Hepatocyte (in vitro differentiated cells): ENCODE data around the gene ANKRD33. TPM values are rescaled to one million over a fixed set of nuclear protein-coding genes. Genes with fewer than 3 reads are reported as not detected.
"Not testable (repeated sequence)": the region's sequence is repeated elsewhere in the genome, so short reads cannot be mapped to it uniquely, and the experiment has no call there.

ENCODE experiments used
- DNase-seq: peaks from one replicate; pipeline ENCODE4 v3.0.0-alpha.2; 2016; ENCODE audit warnings: low spot score
- H2AFZ ChIP-seq: fragments of 200-600 bp; sonication (generic); 2 replicates; pipeline ENCODE4 v1.6.0; 2016; ENCODE audit warnings: antibody characterized with exemption, mild to moderate bottlenecking
- H3K27ac ChIP-seq: fragments of 200-600 bp; sonication (generic); 2 replicates; pipeline ENCODE4 v1.5.1; 2016; ENCODE audit warnings: mild to moderate bottlenecking
- H3K27me3 ChIP-seq: fragments of 200-600 bp; sonication (generic); 2 replicates; pipeline ENCODE4 v1.6.1; 2016
- H3K36me3 ChIP-seq: fragments of 200-600 bp; sonication (generic); replicated peaks from 2 replicates; pipeline ENCODE4 v1.5.1; 2016; ENCODE audit warnings: low read depth; ENCODE audit not compliant: insufficient read depth
- H3K4me1 ChIP-seq: fragments of 200-600 bp; sonication (generic); 2 replicates; pipeline ENCODE4 v1.5.1; 2016; ENCODE audit warnings: mild to moderate bottlenecking, moderate library complexity; ENCODE audit not compliant: insufficient read depth
- H3K4me2 ChIP-seq: fragments of 200-600 bp; sonication (generic); 2 replicates; pipeline ENCODE4 v1.6.0; 2016
- H3K4me3 ChIP-seq: fragments of 200-600 bp; sonication (generic); 2 replicates; pipeline ENCODE4 v1.5.1; 2016; ENCODE audit warnings: mild to moderate bottlenecking
- H3K79me2 ChIP-seq: fragments of 200-600 bp; sonication (generic); 2 replicates; pipeline ENCODE4 v1.6.0; 2017; ENCODE audit warnings: mild to moderate bottlenecking
- H3K9me2 ChIP-seq: fragments of 200-600 bp; sonication (generic); replicated peaks from 2 replicates; pipeline ENCODE4 v1.6.0; 2017; ENCODE audit warnings: mild to moderate bottlenecking; ENCODE audit not compliant: insufficient read depth
- H3K9me3 ChIP-seq: fragments of 200-600 bp; sonication (generic); 2 replicates; pipeline ENCODE4 v1.5.1; 2016; ENCODE audit warnings: low read depth, mild to moderate bottlenecking
- H4K20me1 ChIP-seq: fragments of 200-600 bp; sonication (generic); 2 replicates; pipeline ENCODE4 v1.6.0; 2016; ENCODE audit warnings: mild to moderate bottlenecking; ENCODE audit not compliant: insufficient read depth, poor library complexity, severe bottlenecking
- EZH2 ChIP-seq: fragments of 200-600 bp; sonication (generic); IDR thresholded peaks from 2 replicates; pipeline ENCODE4 v1.6.1; 2016; ENCODE audit warnings: antibody characterized with exemption, mild to moderate bottlenecking, borderline replicate concordance
- EZH2phosphoT487 ChIP-seq: fragments of 200-600 bp; sonication (generic); IDR thresholded peaks from one replicate; pipeline ENCODE4 v1.6.1; 2018; ENCODE audit warnings: antibody characterized with exemption, mild to moderate bottlenecking, low read depth, moderate library complexity; ENCODE audit not compliant: unreplicated experiment, severe bottlenecking
- WGBS: methylation state at CpG from one replicate; pipeline ENCODE4 v1.1.6; 2016; ENCODE audit warnings: low lambda C conversion rate; ENCODE audit errors: missing lambda C conversion rate; 5-methylcytosine and 5-hydroxymethylcytosine counted together
- polyA plus RNA-seq: library from polyadenylated mRNA; unstranded; fragments of >200 nt; fragmentation: Nextera tagmentation; extraction: Ambion mirVana; gene quantifications from 2 replicates; pipeline ENCODE4 v1.2.1, GENCODE V29; 2016
- total RNA-seq: library from RNA; depleted of rRNA; stranded (reverse); fragments of >200 nt; gene quantifications from 2 replicates; pipeline ENCODE4 v1.2.3, GENCODE V29; 2014
- TF ChIP-seq, protein P1 (sequence below): fragments of 200-600 bp; sonication (generic); IDR thresholded peaks from 2 replicates; pipeline ENCODE4 v1.5.1; 2016; ENCODE audit warnings: antibody characterized with exemption, mild to moderate bottlenecking; ENCODE audit not compliant: poor library complexity

Gene ANKRD33
- total and polyA plus RNA-seq, 2 experiments from 2014 or later: 0.12 TPM; not detected in 1

DNA sequence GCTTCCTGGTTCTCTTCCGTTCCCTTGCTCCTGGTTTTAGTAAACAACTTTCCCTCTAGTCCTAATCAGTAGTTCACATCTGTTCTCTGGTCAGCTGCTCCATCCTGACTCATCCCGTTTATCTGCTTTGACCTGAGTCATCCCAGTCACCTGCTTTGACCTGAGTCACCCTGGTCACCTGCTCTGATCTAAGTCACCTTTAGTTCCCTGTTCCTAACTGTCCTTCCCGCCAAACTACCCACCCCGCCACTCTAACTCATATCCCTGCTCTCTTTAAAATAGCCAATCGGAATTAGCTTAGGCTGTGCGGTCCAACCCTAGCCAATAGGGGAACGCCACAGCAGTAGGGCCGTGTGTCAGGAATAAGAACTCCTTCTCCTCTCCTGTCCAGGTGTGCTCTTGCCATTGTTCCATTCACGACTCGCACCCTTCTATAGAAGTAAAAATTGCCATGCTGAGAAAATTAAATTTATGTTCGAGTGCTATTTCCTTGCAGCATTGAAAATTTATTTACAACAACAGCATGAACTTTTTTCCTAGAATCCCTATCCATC lies 3.1 kb upstream of the ANKRD33 start:
- 77% methylated on average over 11 of the region's 11 CpGs for WGBS
- H3K4me2 ChIP-seq: no peak overlapping the region

DNA sequence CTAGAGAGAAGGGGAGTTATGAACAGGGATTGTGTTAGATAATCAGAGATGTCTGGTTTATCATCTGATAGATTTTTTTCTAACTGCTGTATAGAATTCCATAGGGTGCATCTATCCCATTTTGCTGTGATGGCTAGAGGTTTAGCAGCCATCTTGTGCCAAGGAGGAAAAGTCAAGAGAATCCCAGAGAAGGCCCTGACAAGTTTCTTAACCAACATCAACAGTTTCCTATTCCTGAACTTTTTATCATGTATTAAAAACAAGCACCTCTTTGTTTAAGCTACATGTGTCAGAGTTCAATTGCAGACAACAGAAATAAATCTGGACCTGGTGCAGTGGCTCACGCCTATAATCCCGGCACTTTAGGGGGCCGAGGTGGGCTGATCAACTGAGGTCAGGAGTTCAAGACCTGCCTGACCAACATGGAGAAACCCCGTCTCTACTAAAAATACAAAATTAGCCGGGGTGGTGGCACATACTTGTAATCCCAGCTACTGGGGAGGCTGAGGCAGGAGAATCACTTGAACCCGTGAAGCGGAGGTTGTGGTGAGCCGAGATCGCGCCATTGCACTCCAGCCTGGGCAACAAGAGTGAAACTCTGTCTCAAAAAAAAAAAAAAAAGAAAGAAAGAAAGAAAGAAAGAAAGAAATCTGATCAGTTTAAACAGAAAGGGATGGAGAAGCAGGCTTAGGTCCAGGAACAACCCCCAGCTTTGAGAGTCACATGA lies 2.4 kb upstream of the ANKRD33 start:
- H3K27ac ChIP-seq: peak overlapping the region; percentile 2
- H3K4me1 ChIP-seq, DNase-seq, H3K36me3 ChIP-seq, H3K9me3 ChIP-seq, H3K9me2 ChIP-seq, H2AFZ ChIP-seq, H3K79me2 ChIP-seq, H3K4me2 ChIP-seq, H3K27me3 ChIP-seq, H3K4me3 ChIP-seq, H4K20me1 ChIP-seq: not testable (repeated sequence)
- WGBS: 93% methylated on average over 10 of the region's 10 CpGs

More for the DNA sequence above, 3.1 kb upstream of the ANKRD33 start:
- no peaks in the 10 kb centered on the region for H3K27me3 ChIP-seq
- no peaks in the 10 kb centered on the region for H3K4me1 ChIP-seq
- peak overlapping the region; percentile 2 for H3K27ac ChIP-seq
- DNase-seq: peak; percentile 72
- no peaks in the 10 kb centered on the region for H3K9me2 ChIP-seq
- H2AFZ ChIP-seq: no peak overlapping the region
- no peaks in the 10 kb centered on the region for H4K20me1 ChIP-seq
- TF ChIP-seq EZH2phosphoT487: no peak
- TF ChIP-seq, protein P1, sequence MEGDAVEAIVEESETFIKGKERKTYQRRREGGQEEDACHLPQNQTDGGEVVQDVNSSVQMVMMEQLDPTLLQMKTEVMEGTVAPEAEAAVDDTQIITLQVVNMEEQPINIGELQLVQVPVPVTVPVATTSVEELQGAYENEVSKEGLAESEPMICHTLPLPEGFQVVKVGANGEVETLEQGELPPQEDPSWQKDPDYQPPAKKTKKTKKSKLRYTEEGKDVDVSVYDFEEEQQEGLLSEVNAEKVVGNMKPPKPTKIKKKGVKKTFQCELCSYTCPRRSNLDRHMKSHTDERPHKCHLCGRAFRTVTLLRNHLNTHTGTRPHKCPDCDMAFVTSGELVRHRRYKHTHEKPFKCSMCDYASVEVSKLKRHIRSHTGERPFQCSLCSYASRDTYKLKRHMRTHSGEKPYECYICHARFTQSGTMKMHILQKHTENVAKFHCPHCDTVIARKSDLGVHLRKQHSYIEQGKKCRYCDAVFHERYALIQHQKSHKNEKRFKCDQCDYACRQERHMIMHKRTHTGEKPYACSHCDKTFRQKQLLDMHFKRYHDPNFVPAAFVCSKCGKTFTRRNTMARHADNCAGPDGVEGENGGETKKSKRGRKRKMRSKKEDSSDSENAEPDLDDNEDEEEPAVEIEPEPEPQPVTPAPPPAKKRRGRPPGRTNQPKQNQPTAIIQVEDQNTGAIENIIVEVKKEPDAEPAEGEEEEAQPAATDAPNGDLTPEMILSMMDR: no peak
- no peak for TF ChIP-seq EZH2
- no peaks in the 10 kb centered on the region for H3K9me3 ChIP-seq
- H3K79me2 ChIP-seq: no peaks in the 10 kb centered on the region
- no peak overlapping the region for H3K4me3 ChIP-seq
- H3K36me3 ChIP-seq: no peaks in the 10 kb centered on the region

DNA sequence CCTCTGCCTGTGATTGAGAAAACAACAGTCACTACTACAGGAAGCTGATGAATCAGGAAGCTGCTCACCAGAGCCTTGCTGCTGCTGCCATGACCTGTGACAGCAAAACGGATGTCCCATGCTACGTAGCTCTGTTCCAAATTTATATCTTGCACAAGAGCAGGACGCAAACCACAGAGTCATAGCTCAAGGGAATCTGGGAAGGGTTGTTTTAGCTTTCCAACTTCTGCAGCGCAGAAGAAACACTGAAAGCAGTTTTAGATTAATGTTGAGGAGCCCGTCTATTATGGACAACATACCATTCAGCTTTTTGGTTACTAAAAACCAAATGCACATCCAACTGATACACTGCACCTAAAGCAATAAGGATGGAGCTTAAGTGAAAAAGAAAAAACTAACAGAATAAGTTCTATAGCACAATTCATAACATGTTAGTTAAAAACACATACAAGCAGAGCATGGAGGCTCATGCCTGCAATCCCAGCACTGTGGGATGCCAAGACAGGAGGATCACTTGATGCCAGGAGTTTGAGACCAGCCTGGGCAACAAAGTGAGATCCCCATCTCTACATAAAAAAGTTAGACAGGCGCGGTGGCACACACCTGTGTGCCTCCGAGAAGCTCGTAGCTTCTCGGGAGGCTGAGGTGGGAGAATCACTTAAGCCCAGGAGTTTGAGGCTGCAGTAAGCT lies 1.7 kb upstream of the ANKRD33 start:
- Histone ChIP-seq H3K27ac (no peak overlapping the region), H3K79me2 (no peaks in the 10 kb centered on the region), H3K4me1 (no peaks in the 10 kb centered on the region), H3K9me2 (no peaks in the 10 kb centered on the region), H3K9me3 (no peaks in the 10 kb centered on the region), H2AFZ (peak overlapping the region; percentile 9), H3K4me2 (peak overlapping the region; percentile 9), H3K36me3 (no peaks in the 10 kb centered on the region), H4K20me1 (no peaks in the 10 kb centered on the region), H3K27me3 (no peaks in the 10 kb centered on the region), H3K4me3 (no peak overlapping the region)
- TF ChIP-seq, protein P1: no peak
- TF ChIP-seq EZH2: no peak
- no peak for TF ChIP-seq EZH2phosphoT487
- DNase-seq: peak; percentile 72
- WGBS: 78% methylated on average over 10 of the region's 10 CpGs
